Breast epithelium (tissue), 3 donors: ENCODE data around the gene CCDC116.

Experiments
- POLR2A ChIP-seq: fragments of 450-650 bp; IDR thresholded peaks from one replicate; pipeline ENCODE4 v1.6.1; 2016; ENCODE audit warnings: antibody characterized with exemption, mild to moderate bottlenecking, moderate library complexity
- TF ChIP-seq, protein P1 (sequence below), 3 donors: fragments of 450-650 bp; IDR thresholded peaks; one replicate each; pipeline ENCODE4 v1.5.1; 2016 to 2017; ENCODE audit warnings: antibody characterized with exemption in 3 of 3, mild to moderate bottlenecking in 3 of 3, moderate library complexity in 3 of 3

DNA sequence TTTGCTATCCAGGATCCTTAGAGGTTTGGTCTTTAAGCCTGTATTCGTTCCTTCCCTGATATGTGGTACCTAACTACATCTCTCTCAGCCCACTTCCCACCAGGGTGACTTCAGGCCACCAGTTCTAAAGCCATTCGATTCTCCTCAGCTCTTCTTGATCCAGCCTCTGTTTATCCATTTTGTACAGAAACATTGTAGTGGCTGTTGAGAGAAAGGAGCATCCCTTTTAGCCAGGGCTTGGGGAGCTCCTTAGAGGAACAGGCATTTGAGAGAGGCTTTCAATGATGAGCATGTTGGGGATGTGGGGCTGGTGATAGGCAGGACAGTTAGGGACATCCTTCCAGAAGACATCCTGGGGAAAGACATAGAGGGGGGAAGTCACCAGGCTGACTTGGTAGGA, 47.2 kb upstream of the CCDC116 start:
- TF ChIP-seq POLR2A, result no peak
- TF ChIP-seq, protein P1, sequence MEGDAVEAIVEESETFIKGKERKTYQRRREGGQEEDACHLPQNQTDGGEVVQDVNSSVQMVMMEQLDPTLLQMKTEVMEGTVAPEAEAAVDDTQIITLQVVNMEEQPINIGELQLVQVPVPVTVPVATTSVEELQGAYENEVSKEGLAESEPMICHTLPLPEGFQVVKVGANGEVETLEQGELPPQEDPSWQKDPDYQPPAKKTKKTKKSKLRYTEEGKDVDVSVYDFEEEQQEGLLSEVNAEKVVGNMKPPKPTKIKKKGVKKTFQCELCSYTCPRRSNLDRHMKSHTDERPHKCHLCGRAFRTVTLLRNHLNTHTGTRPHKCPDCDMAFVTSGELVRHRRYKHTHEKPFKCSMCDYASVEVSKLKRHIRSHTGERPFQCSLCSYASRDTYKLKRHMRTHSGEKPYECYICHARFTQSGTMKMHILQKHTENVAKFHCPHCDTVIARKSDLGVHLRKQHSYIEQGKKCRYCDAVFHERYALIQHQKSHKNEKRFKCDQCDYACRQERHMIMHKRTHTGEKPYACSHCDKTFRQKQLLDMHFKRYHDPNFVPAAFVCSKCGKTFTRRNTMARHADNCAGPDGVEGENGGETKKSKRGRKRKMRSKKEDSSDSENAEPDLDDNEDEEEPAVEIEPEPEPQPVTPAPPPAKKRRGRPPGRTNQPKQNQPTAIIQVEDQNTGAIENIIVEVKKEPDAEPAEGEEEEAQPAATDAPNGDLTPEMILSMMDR (IDR thresholded peaks at IDR 0.05), result no peak
